Sciatic nerve (tissue), 2 donors: Measurements from ENCODE around the gene KNL1. TPM values are rescaled to one million over a fixed set of nuclear protein-coding genes. Genes with fewer than 3 reads are reported as not detected.
"Not testable (repeated sequence)": the region's sequence is repeated elsewhere in the genome, so short reads cannot be mapped to it uniquely, and the experiment has no call there.

ENCODE experiments used
- ATAC-seq: fragments of 200-7000 bp; cut with Tn5 transposase; one replicate; pipeline ENCODE4 v1.9.1; 2020; ENCODE audit warnings: mild to moderate bottlenecking, moderate library complexity
- DNase-seq: peaks from one replicate; pipeline ENCODE4 v3.0.0-alpha.2; 2020; ENCODE audit warnings: low spot score
- intact Hi-C: fragments of 100-400 bp; cut with DNase I; formaldehyde crosslinking; loops from one replicate; pipeline ENCODE4 v1.14.2; 2022
- total RNA-seq: library from RNA; stranded (reverse); fragmentation: NEBNext Ultra II Directional; extraction: Animal tissue kit (Norgen Biotek cat#: 25700); gene quantifications from one replicate; pipeline ENCODE4 v1.2.1, GENCODE V29; 2021
- donor health status: DM: no; HTN: no; CAD: no.
- donor health status: DM: no; HTN: no; CAD: no.

KNL1 gene
- total RNA-seq, 1 donor from 2014 or later = 0.89 TPM

GRCh38 chr15:40575113-40575512 is 18.9 kb upstream of the KNL1 start:
- intact Hi-C loops = no loop called here
- no peak for ATAC-seq
- no peak for DNase-seq

- ATAC-seq, intact Hi-C loops, DNase-seq: not testable (repeated sequence)
Measured at GRCh38 chr15:40576914-40577313, 17.1 kb upstream of the KNL1 start.

- intact Hi-C loops = no loop called here
- DNase-seq (no peak), ATAC-seq (no peak)
Measured at GRCh38 chr15:40578892-40579291, 15.2 kb upstream of the KNL1 start.

- intact Hi-C loops, ATAC-seq, DNase-seq: not testable (repeated sequence)
Measured at GRCh38 chr15:40581796-40582195, 12.3 kb upstream of the KNL1 start.

GRCh38 chr15:40582726-40583246 is 11.3 kb upstream of the KNL1 start:
- peak; percentile 72 for ATAC-seq
- peak; percentile 57 for DNase-seq
- intact Hi-C loops = no loop called here

GRCh38 chr15:40584191-40584590 is 9.9 kb upstream of the KNL1 start:
- intact Hi-C loops = no loop called here
- DNase-seq (no peak), ATAC-seq (no peak)

GRCh38 chr15:40590667-40591050 is 3.4 kb upstream of the KNL1 start:
- intact Hi-C loops = no loop called here
- ATAC-seq (no peak), DNase-seq (no peak)

- intact Hi-C loops = no loop called here
- no peak for DNase-seq
- ATAC-seq = no peak
Measured at GRCh38 chr15:40591389-40591788, 2.7 kb upstream of the KNL1 start.

- ATAC-seq = no peak
- DNase-seq = no peak
- intact Hi-C loops = no loop called here
Measured at GRCh38 chr15:40593165-40593564, 884 bp upstream of the KNL1 start.

- ATAC-seq = peak; percentile 31
- intact Hi-C loops = no loop called here
- DNase-seq = no peak
Measured at GRCh38 chr15:40594429-40594836, 384 bp downstream of the KNL1 start.

GRCh38 chr15:40595219-40595618 is 1.2 kb downstream of the KNL1 start:
- no peak for DNase-seq
- ATAC-seq = no peak
- intact Hi-C loops = no loop called here

- intact Hi-C loops = no loop called here
Measured at GRCh38 chr15:40595773-40596172, 1.7 kb downstream of the KNL1 start.

GRCh38 chr15:40597024-40597423 is 3.0 kb downstream of the KNL1 start:
- no peak for DNase-seq
- no peak for ATAC-seq
- intact Hi-C loops = no loop called here

More at GRCh38 chr15:40595773-40596172, 1.7 kb downstream of the KNL1 start:
- DNase-seq = no peak
- ATAC-seq = no peak

GRCh38 chr15:40598126-40598525 is 4.1 kb downstream of the KNL1 start:
- DNase-seq (no peak), ATAC-seq (no peak)
- intact Hi-C loops = no loop called here

- DNase-seq (no peak), ATAC-seq (no peak)
- intact Hi-C loops = no loop called here
Measured at GRCh38 chr15:40598672-40599071, 4.6 kb downstream of the KNL1 start.

GRCh38 chr15:40600956-40601355 is 6.9 kb downstream of the KNL1 start:
- intact Hi-C loops = no loop called here
- ATAC-seq = no peak
- DNase-seq = no peak

GRCh38 chr15:40603935-40604334 is 9.9 kb downstream of the KNL1 start:
- intact Hi-C loops = no loop called here
- no peak for ATAC-seq
- DNase-seq = no peak

- intact Hi-C loops = no loop called here
- no peak for DNase-seq
- no peak for ATAC-seq
Measured at GRCh38 chr15:40613080-40613479, 19.0 kb downstream of the KNL1 start.

- intact Hi-C loops = no loop called here
- ATAC-seq (no peak), DNase-seq (no peak)
Measured at GRCh38 chr15:40618023-40618422, 24.0 kb downstream of the KNL1 start.

GRCh38 chr15:40618906-40619305 is 24.9 kb downstream of the KNL1 start:
- intact Hi-C loops = no loop called here

GRCh38 chr15:40623361-40623760 is 29.3 kb downstream of the KNL1 start:
- ATAC-seq (no peak), DNase-seq (no peak)
- intact Hi-C loops = no loop called here

More at GRCh38 chr15:40618906-40619305, 24.9 kb downstream of the KNL1 start:
- no peak for ATAC-seq
- no peak for DNase-seq

GRCh38 chr15:40630313-40630712 is 36.3 kb downstream of the KNL1 start:
- no peak for ATAC-seq
- intact Hi-C loops = no loop called here
- DNase-seq = no peak
